Osteoblast (primary cell): ENCODE results near the gene ZSWIM7. TPM values are rescaled to one million over a fixed set of nuclear protein-coding genes. Genes with fewer than 3 reads are reported as not detected.
"Not testable (repeated sequence)": the region's sequence is repeated elsewhere in the genome, so short reads cannot be mapped to it uniquely, and the experiment has no call there.

Experiments used
- DNase-seq: peaks from one replicate; pipeline ENCODE4 v3.0.0; 2011; ENCODE audit warnings: low spot score, mixed read lengths; ENCODE audit not compliant: insufficient read length; ENCODE audit errors: missing footprints
- H2AFZ ChIP-seq: 2 replicates; pipeline ENCODE4 v1.6.0; 2011; ENCODE audit warnings: mild to moderate bottlenecking, low read length
- H3K27ac ChIP-seq: 2 replicates; pipeline ENCODE4 v1.5.1; 2011; ENCODE audit warnings: mild to moderate bottlenecking, low read depth, low read length, moderate library complexity
- H3K27me3 ChIP-seq: 2 replicates; pipeline ENCODE4 v1.6.0; 2012; ENCODE audit warnings: mild to moderate bottlenecking, control low read depth, inconsistent platforms, low read length, moderate library complexity; ENCODE audit not compliant: insufficient read depth
- H3K36me3 ChIP-seq: 2 replicates; pipeline ENCODE4 v1.5.1; 2011; ENCODE audit warnings: mild to moderate bottlenecking, low read length, control low read depth, moderate library complexity; ENCODE audit not compliant: insufficient read depth
- H3K4me1 ChIP-seq: 2 replicates; pipeline ENCODE4 v1.5.1; 2011; ENCODE audit warnings: mild to moderate bottlenecking, low read length, control low read depth, moderate library complexity; ENCODE audit not compliant: insufficient read depth
- H3K4me2 ChIP-seq: 2 replicates; pipeline ENCODE4 v1.6.0; 2011; ENCODE audit warnings: mild to moderate bottlenecking, low read length; ENCODE audit not compliant: insufficient read depth
- H3K4me3 ChIP-seq: fragments of 200-600 bp; sonication (generic); 3 replicates; pipeline ENCODE4 v1.5.1; 2012; ENCODE audit warnings: mild to moderate bottlenecking, low read length, inconsistent platforms; ENCODE audit not compliant: insufficient read depth
- H3K79me2 ChIP-seq: 2 replicates; pipeline ENCODE4 v1.6.0; 2012; ENCODE audit warnings: mild to moderate bottlenecking, low read length, control low read depth, inconsistent platforms; ENCODE audit not compliant: insufficient read depth
- H3K9me3 ChIP-seq: 2 replicates; pipeline ENCODE4 v1.5.1; 2011; ENCODE audit warnings: low read depth, low read length, control low read depth
- H4K20me1 ChIP-seq: 2 replicates; pipeline ENCODE4 v1.6.0; 2012; ENCODE audit warnings: mild to moderate bottlenecking, low read length, control low read depth; ENCODE audit not compliant: insufficient read depth
- CTCF ChIP-seq: IDR thresholded peaks from 2 replicates; pipeline ENCODE4 v1.5.1; 2011; ENCODE audit warnings: mild to moderate bottlenecking, low read depth, low read length, moderate library complexity; ENCODE audit errors: extremely low read depth
- total RNA-seq: library from RNA; depleted of rRNA; stranded (reverse); fragments of >200 nt; gene quantifications from 2 replicates; pipeline ENCODE4 v1.2.3, GENCODE V29; 2012

Gene ZSWIM7
- total RNA-seq, 1 donor, result 11.6 TPM

DNA sequence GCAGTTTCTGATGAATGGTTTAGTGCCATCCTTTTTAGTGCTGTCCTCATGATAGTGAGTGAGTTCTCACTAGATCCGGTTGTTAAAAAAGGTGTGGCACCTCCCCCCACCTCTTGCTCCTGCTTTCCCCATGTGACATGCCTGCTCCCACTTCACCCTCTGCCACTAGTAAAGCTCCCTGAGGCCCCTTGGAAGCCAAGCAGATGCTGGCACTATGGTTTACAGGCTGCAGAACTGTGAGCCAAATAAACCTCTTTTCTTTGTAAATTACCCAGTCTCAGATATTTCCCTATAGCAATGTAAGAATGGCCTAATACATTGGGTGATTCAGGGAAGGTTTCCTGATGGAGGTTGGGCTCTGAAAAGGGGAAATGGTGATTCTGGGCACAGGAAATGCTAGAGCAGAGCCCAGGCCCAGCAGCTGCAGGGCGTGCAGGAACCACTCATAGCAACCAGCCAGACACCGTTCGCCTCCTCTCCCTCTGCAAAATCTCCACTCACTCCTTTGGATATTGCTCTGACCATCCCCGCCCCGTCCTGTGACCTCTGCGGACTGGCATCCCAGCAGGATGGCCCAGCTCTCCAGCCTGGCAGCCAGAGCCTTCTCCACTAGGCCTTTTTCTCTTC, 57.2 kb downstream of the ZSWIM7 start:
- Histone ChIP-seq H4K20me1 (no peaks in the 10 kb centered on the region), H3K4me2 (no peak overlapping the region), H3K4me1 (peaks cover 17% of the 10 kb centered on the region), H3K4me3 (no peak overlapping the region), H3K79me2 (peaks cover 15% of the 10 kb centered on the region), H2AFZ (no peak overlapping the region), H3K27ac (no peak overlapping the region), H3K9me3 (no peaks in the 10 kb centered on the region), H3K36me3 (no peaks in the 10 kb centered on the region), H3K27me3 (no peaks in the 10 kb centered on the region)
- DNase-seq, result no peak
- TF ChIP-seq CTCF, result no peak

- Histone ChIP-seq H4K20me1 (no peaks in the 10 kb centered on the region), H3K4me3 (no peak overlapping the region), H3K79me2 (peaks cover 9% of the 10 kb centered on the region), H3K9me3 (no peaks in the 10 kb centered on the region), H3K4me1 (peaks cover 11% of the 10 kb centered on the region), H3K27ac (no peak overlapping the region), H3K4me2 (no peak overlapping the region), H3K27me3 (no peaks in the 10 kb centered on the region), H3K36me3 (no peaks in the 10 kb centered on the region), H2AFZ (no peak overlapping the region)
- peak; percentile 89 for DNase-seq
- no peak for TF ChIP-seq CTCF
These were observed 57.7 kb downstream of the ZSWIM7 start for GRCh38 chr17:15941781-15942180.

DNA sequence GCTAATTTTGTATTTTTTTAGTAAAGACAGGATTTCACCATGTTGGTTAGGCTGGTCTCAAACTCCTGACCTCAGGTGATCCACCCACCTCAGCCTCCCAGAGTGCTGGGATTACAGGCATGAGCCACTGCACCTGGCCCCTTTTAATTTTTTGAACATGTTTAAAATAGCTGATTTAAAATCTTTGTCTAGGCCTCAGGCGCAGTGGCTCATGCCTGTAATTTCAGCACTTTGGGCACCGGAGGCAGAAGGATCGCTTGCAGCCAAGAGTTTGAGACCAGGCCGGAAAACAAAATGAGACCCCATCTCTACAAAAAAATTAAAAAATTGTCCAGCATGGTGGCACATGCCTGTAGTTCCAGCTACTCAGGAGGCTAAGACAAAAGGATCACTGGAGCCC, 63.0 kb downstream of the ZSWIM7 start:
- H3K4me3 ChIP-seq, H2AFZ ChIP-seq: not testable (repeated sequence)

DNA sequence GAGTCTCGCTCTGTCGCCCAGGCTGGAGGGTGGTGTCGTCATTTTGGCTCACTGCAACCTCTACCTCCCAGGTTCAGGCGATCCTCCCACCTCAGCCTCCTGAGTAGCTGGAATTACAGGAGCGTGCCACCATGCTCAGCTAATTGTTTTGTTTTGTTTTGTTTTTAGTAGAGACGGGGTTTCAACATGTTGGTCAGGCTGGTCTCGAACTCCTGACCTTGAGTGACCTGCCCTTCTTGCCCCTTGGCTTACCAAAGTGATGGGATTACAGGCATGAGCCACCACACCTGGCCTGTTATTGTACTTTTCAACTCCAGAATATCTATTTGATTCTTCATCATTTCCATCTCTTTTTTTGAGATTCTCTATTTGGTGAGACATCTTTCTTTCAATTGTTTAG, 63.6 kb downstream of the ZSWIM7 start:
- Histone ChIP-seq H3K27ac (no peak overlapping the region), H4K20me1 (no peaks in the 10 kb centered on the region), H3K4me3 (no peak overlapping the region), H3K4me2 (no peak overlapping the region), H3K36me3 (no peaks in the 10 kb centered on the region), H3K9me3 (no peaks in the 10 kb centered on the region), H3K4me1 (no peaks in the 10 kb centered on the region), H3K27me3 (no peaks in the 10 kb centered on the region), H3K79me2 (no peaks in the 10 kb centered on the region), H2AFZ (no peak overlapping the region)
- DNase-seq, result no peak
- TF ChIP-seq CTCF, result no peak

More for the DNA sequence above, 63.0 kb downstream of the ZSWIM7 start:
- H3K36me3 ChIP-seq, H3K4me1 ChIP-seq, H3K27me3 ChIP-seq, H3K9me3 ChIP-seq, H4K20me1 ChIP-seq, H3K79me2 ChIP-seq, H3K4me2 ChIP-seq, H3K27ac ChIP-seq, DNase-seq: not testable (repeated sequence)
